GM19023 (cell line): ENCODE measurements around the gene STIM2.
A peak's percentile ranks its signal among the peaks of the same experiment; 100 is the strongest.

Source experiments
- ATAC-seq: cut with Tn5 transposase; IDR thresholded peaks from one replicate; pipeline ENCODE4 v1.9.1; 2021; ENCODE audit warnings: mild to moderate bottlenecking, moderate library complexity; ENCODE audit not compliant: unreplicated experiment

Gene STIM2

GRCh38 chr4:26896636-26897035 lies 36.0 kb downstream of the STIM2 start:
- no peak for ATAC-seq

DNA sequence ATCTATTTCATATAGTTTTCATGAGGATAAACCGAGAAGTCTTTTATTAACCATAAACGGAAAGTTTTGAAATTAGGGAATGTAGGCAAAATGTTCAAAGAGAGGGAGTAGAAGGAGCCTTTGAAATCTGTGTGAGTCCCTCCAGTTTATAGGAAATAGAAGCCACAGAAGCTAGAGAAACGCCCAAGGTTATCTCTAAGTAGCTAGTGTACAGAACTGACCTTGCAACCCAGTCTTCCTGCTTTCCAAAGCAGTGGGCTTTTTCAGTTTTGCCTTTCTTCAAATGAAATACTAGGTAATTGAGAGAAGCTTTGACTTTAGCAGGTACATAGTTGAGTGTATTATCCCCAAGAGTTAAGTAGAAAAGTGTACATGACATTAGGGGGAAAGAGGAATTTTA lies 39.4 kb downstream of the STIM2 start:
- no peak for ATAC-seq

GRCh38 chr4:26900765-26901164 lies 40.1 kb downstream of the STIM2 start:
- ATAC-seq = no peak

GRCh38 chr4:26905172-26905571 lies 44.5 kb downstream of the STIM2 start:
- no peak for ATAC-seq

GRCh38 chr4:26907731-26908599 lies 47.3 kb downstream of the STIM2 start:
- ATAC-seq = no peak

GRCh38 chr4:26909369-26909768 lies 48.7 kb downstream of the STIM2 start:
- no peak for ATAC-seq

DNA sequence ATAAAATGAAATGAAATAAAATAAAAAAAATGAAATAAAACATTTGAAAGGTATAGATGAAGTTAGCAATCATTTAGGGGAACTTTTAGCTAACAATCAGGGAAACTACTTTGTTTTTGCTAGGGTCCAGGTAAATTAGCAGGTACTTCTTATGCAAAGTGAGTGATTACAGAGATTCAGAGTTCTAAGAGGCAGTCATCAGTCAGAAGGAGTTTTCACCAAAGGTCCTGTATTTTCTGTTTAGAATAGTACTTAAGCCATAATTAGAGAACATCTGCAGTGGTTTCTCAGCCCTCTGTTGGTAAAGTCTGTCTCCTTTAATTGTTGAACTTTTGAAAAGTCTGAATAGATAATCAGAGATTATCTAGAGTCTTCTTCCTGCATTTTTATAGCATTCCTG lies 50.6 kb downstream of the STIM2 start:
- ATAC-seq = no peak

- ATAC-seq = no peak
These were observed 51.4 kb downstream of the STIM2 start for GRCh38 chr4:26912069-26912468.

DNA sequence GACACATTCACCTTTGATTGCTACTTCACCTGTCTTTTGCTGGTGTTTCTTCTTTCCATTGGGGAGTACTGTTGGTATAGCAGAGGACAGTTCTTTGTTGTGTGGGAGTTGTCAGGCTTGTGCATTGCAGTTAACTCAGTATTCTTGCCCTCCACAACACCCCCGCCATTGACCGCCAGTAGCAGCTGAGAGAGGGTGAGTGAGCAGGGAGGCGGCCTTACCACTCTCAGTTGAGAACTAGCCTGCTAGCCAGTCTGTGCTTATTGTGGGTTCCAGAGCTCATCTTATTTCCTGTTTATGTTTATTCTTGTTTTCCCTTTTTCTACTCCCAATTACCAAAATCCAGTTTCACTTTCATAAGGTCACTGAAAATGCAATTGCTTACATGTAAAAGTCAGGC lies 52.2 kb downstream of the STIM2 start:
- peak; percentile 57 for ATAC-seq

DNA sequence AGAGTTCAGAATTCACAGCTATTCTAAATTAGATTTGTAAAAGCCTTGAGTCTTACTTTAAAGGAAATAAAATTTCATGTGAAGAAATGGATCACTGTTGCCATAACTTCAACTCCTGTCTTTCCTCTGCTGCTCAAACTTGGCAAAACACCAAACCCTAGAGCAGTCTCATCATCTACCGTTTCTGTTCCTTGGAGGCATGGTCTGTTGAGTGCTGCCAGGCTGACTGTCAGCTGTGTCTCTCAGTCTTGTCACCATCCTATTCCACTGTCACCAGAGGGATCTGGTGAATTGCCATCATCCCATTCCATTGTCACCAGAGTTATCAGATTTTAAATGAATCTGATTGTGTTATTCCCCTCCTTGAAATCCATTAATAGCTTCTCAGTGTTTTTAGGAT lies 55.6 kb downstream of the STIM2 start:
- ATAC-seq = no peak

GRCh38 chr4:26930964-26931363 lies 70.3 kb downstream of the STIM2 start:
- ATAC-seq = no peak

- ATAC-seq = no peak
These were observed 70.8 kb downstream of the STIM2 start for GRCh38 chr4:26931451-26931850.

DNA sequence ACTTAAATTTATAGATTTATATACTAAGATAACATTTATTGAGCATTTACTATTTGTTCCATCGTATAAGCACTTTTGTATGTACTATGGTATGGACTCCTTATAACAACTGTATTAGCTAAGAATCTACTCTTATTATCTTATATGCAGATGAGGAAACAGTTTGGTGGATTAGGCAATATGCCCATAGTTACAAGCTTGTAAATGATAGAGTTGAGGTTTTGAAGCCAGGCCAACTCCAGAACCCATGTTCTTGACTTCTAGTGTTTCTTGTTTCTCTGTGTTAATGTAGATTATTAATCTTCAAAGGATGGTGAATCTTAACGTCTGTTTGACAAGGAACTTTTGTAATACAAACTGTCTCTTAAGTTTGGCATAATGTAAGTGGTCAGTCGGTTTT lies 71.3 kb downstream of the STIM2 start:
- ATAC-seq = no peak

GRCh38 chr4:26935397-26935796 lies 74.8 kb downstream of the STIM2 start:
- ATAC-seq = no peak

GRCh38 chr4:26936284-26937065 lies 75.8 kb downstream of the STIM2 start:
- ATAC-seq = no peak

- peak; percentile 66 for ATAC-seq
These were observed 76.5 kb downstream of the STIM2 start for GRCh38 chr4:26937139-26937538.

DNA sequence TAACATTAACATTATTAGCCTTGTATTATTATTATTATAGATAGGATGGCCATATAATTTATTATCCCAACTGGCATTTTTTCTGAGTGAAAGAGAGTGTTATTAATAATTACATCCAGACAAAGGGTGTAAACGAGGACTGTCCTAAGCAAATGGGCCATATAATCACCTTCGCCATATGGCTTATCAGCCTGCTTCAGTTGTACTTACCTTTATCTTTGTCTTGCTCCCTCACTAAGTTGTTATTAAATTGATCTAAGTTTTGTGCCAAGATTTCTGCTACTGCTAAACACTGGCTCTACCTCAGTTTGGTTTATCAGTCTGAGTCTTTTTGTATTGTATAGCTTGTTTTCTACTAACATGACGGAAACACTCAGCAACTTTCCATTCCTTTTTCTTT lies 76.9 kb downstream of the STIM2 start:
- no peak for ATAC-seq

GRCh38 chr4:26938516-26938915 lies 77.9 kb downstream of the STIM2 start:
- no peak for ATAC-seq

DNA sequence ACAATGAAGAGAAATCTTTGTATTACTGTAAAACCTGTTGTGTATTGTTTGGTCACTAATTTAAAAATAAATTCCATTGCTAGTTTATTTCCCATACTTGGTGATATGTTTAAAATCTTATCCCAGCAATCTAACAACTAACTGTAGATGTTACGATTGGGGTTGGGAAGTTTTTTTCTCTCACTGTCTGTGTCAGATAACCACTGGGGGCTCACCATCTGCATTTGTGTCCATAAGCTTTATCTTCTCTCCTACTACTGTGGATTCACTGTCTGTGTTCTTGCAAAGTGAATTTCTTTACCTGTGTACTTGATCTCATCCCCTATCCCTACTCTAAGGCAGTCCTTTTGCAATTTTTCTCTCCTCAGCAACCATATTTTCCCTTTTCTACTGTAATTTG lies 81.3 kb downstream of the STIM2 start:
- no peak for ATAC-seq

GRCh38 chr4:26942871-26943270 lies 82.2 kb downstream of the STIM2 start:
- no peak for ATAC-seq

- no peak for ATAC-seq
These were observed 82.8 kb downstream of the STIM2 start for GRCh38 chr4:26943391-26943790.

DNA sequence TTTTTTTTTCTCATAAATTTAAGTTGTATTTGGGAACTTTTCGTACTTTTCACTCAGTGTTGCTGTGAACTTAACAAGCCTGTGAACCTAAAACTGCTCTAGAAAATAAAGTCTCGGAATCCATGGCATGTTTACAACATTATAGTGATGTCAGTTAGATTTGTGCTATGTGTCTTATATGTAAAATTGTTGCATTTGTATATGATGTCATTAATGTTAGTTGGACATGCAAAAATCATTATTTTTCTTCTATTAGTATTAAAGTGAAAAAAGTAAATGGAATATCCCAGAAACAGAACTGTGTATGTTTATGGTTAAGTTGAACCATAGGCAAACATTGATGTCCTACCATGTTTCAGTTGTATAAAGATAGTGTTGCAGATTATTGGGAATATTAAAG lies 85.2 kb downstream of the STIM2 start:
- no peak for ATAC-seq
